Activated naive CD8-positive, alpha-beta T cell treated with anti-CD3 and anti-CD28 coated beads, Interleukin-2, amount 50 U/mL, for 24 hours (primary cell): ENCODE measurements around the gene PBX3.

ENCODE experiments used
- ATAC-seq: fragments of 150-1000 bp; cut with Tn5 transposase; one replicate; pipeline ENCODE4 v1.10.0; 2021
- DNase-seq: peaks from one replicate; pipeline ENCODE4 v3.0.0; 2021
- H3K27ac Mint-ChIP-seq: one replicate; pipeline ENCODE4 v1.8.0; 2021; ENCODE audit warnings: mild to moderate bottlenecking, mixed read lengths
- H3K27me3 Mint-ChIP-seq: one replicate; pipeline ENCODE4 v1.8.0; 2021; ENCODE audit warnings: mixed read lengths
- H3K36me3 Mint-ChIP-seq: one replicate; pipeline ENCODE4 v1.8.0; 2021; ENCODE audit warnings: low read depth, mixed read lengths
- H3K4me1 Mint-ChIP-seq: one replicate; pipeline ENCODE4 v1.8.0; 2021; ENCODE audit warnings: mixed read lengths
- H3K4me3 Mint-ChIP-seq: one replicate; pipeline ENCODE4 v1.8.0; 2021; ENCODE audit warnings: mild to moderate bottlenecking, moderate library complexity, mixed read lengths
- H3K9me3 Mint-ChIP-seq: one replicate; pipeline ENCODE4 v1.8.0; 2021; ENCODE audit warnings: mixed read lengths

The PBX3 gene

GRCh38 chr9:125949703-125950460, 202.7 kb downstream of the PBX3 start:
- no peak overlapping the region for H3K4me3 Mint-ChIP-seq
- no peak for ATAC-seq
- no peak overlapping the region for H3K27ac Mint-ChIP-seq
- H3K27me3 Mint-ChIP-seq = no peaks in the 10 kb centered on the region
- no peak for DNase-seq
- H3K4me1 Mint-ChIP-seq = no peaks in the 10 kb centered on the region
- H3K36me3 Mint-ChIP-seq = peaks cover 10% of the 10 kb centered on the region
- H3K9me3 Mint-ChIP-seq = peaks cover 15% of the 10 kb centered on the region

GRCh38 chr9:125950880-125951471, 203.8 kb downstream of the PBX3 start:
- Mint-ChIP-seq H3K27me3 (no peaks in the 10 kb centered on the region), H3K36me3 (peaks cover 5% of the 10 kb centered on the region), H3K9me3 (peaks cover 7% of the 10 kb centered on the region), H3K4me3 (no peak overlapping the region), H3K27ac (no peak overlapping the region), H3K4me1 (no peaks in the 10 kb centered on the region)
- no peak for DNase-seq
- no peak for ATAC-seq

- DNase-seq (no peak), ATAC-seq (no peak)
- no peaks in the 10 kb centered on the region for H3K4me1 Mint-ChIP-seq
- no peak overlapping the region for H3K4me3 Mint-ChIP-seq
- no peaks in the 10 kb centered on the region for H3K36me3 Mint-ChIP-seq
- no peaks in the 10 kb centered on the region for H3K27me3 Mint-ChIP-seq
- H3K9me3 Mint-ChIP-seq = no peaks in the 10 kb centered on the region
- no peak overlapping the region for H3K27ac Mint-ChIP-seq
These were observed 206.3 kb downstream of the PBX3 start for GRCh38 chr9:125953314-125954019.

GRCh38 chr9:125956102-125956501, 208.9 kb downstream of the PBX3 start:
- H3K4me3 Mint-ChIP-seq = no peak overlapping the region
- DNase-seq (no peak), ATAC-seq (no peak)
- H3K36me3 Mint-ChIP-seq = no peaks in the 10 kb centered on the region
- H3K27ac Mint-ChIP-seq = no peak overlapping the region
- H3K27me3 Mint-ChIP-seq = no peaks in the 10 kb centered on the region
- no peaks in the 10 kb centered on the region for H3K4me1 Mint-ChIP-seq
- H3K9me3 Mint-ChIP-seq = no peaks in the 10 kb centered on the region

- H3K27ac Mint-ChIP-seq = no peak overlapping the region
- no peaks in the 10 kb centered on the region for H3K4me1 Mint-ChIP-seq
- H3K36me3 Mint-ChIP-seq = no peaks in the 10 kb centered on the region
- no peaks in the 10 kb centered on the region for H3K9me3 Mint-ChIP-seq
- no peak for DNase-seq
- H3K27me3 Mint-ChIP-seq = no peaks in the 10 kb centered on the region
- ATAC-seq = no peak
- H3K4me3 Mint-ChIP-seq = no peak overlapping the region
These were observed 212.1 kb downstream of the PBX3 start for GRCh38 chr9:125959315-125959714.

- H3K4me3 Mint-ChIP-seq = no peak overlapping the region
These were observed 212.9 kb downstream of the PBX3 start for GRCh38 chr9:125959951-125960619.

GRCh38 chr9:125960626-125961025, 213.5 kb downstream of the PBX3 start:
- ATAC-seq (no peak), DNase-seq (no peak)
- H3K9me3 Mint-ChIP-seq = no peaks in the 10 kb centered on the region
- no peaks in the 10 kb centered on the region for H3K4me1 Mint-ChIP-seq
- H3K36me3 Mint-ChIP-seq = peaks cover 2% of the 10 kb centered on the region
- H3K27me3 Mint-ChIP-seq = no peaks in the 10 kb centered on the region
- H3K4me3 Mint-ChIP-seq = no peak overlapping the region
- H3K27ac Mint-ChIP-seq = no peak overlapping the region

More at GRCh38 chr9:125959951-125960619, 212.9 kb downstream of the PBX3 start:
- Mint-ChIP-seq H3K4me1 (no peaks in the 10 kb centered on the region), H3K9me3 (no peaks in the 10 kb centered on the region), H3K36me3 (peaks cover 2% of the 10 kb centered on the region), H3K27me3 (no peaks in the 10 kb centered on the region), H3K27ac (no peak overlapping the region)
- DNase-seq = no peak
- ATAC-seq = no peak

GRCh38 chr9:125961072-125961471, 213.9 kb downstream of the PBX3 start:
- H3K4me1 Mint-ChIP-seq = no peaks in the 10 kb centered on the region
- H3K9me3 Mint-ChIP-seq = no peaks in the 10 kb centered on the region
- no peak overlapping the region for H3K4me3 Mint-ChIP-seq
- H3K27me3 Mint-ChIP-seq = no peaks in the 10 kb centered on the region
- no peak for DNase-seq
- no peak for ATAC-seq
- peaks cover 2% of the 10 kb centered on the region for H3K36me3 Mint-ChIP-seq
- no peak overlapping the region for H3K27ac Mint-ChIP-seq

GRCh38 chr9:125963932-125964331, 216.8 kb downstream of the PBX3 start:
- Mint-ChIP-seq H3K27me3 (no peaks in the 10 kb centered on the region), H3K4me1 (no peaks in the 10 kb centered on the region), H3K9me3 (no peaks in the 10 kb centered on the region), H3K27ac (no peak overlapping the region), H3K36me3 (peaks cover 6% of the 10 kb centered on the region), H3K4me3 (no peak overlapping the region)
- no peak for ATAC-seq
- DNase-seq = no peak

- no peak overlapping the region for H3K4me3 Mint-ChIP-seq
- peaks cover 6% of the 10 kb centered on the region for H3K36me3 Mint-ChIP-seq
- no peaks in the 10 kb centered on the region for H3K4me1 Mint-ChIP-seq
- H3K27me3 Mint-ChIP-seq = no peaks in the 10 kb centered on the region
- H3K27ac Mint-ChIP-seq = no peak overlapping the region
- ATAC-seq (no peak), DNase-seq (no peak)
- H3K9me3 Mint-ChIP-seq = no peaks in the 10 kb centered on the region
These were observed 217.6 kb downstream of the PBX3 start for GRCh38 chr9:125964702-125965225.

- no peak for DNase-seq
- H3K4me1 Mint-ChIP-seq = no peaks in the 10 kb centered on the region
- no peak for ATAC-seq
- peaks cover 6% of the 10 kb centered on the region for H3K36me3 Mint-ChIP-seq
- no peak overlapping the region for H3K4me3 Mint-ChIP-seq
- no peak overlapping the region for H3K27ac Mint-ChIP-seq
- H3K9me3 Mint-ChIP-seq = no peaks in the 10 kb centered on the region
- no peaks in the 10 kb centered on the region for H3K27me3 Mint-ChIP-seq
These were observed 218.3 kb downstream of the PBX3 start for GRCh38 chr9:125965477-125965876.

GRCh38 chr9:125966466-125966865, 219.3 kb downstream of the PBX3 start:
- no peak for ATAC-seq
- H3K9me3 Mint-ChIP-seq = no peaks in the 10 kb centered on the region
- DNase-seq = no peak
- H3K27ac Mint-ChIP-seq = no peak overlapping the region
- H3K4me1 Mint-ChIP-seq = no peaks in the 10 kb centered on the region
- H3K27me3 Mint-ChIP-seq = no peaks in the 10 kb centered on the region
- H3K4me3 Mint-ChIP-seq = no peak overlapping the region
- peaks cover 6% of the 10 kb centered on the region for H3K36me3 Mint-ChIP-seq

- H3K4me3 Mint-ChIP-seq = no peak overlapping the region
- no peak for DNase-seq
- no peaks in the 10 kb centered on the region for H3K9me3 Mint-ChIP-seq
- no peak for ATAC-seq
- no peak overlapping the region for H3K27ac Mint-ChIP-seq
- H3K36me3 Mint-ChIP-seq = peaks cover 6% of the 10 kb centered on the region
- no peaks in the 10 kb centered on the region for H3K4me1 Mint-ChIP-seq
- no peaks in the 10 kb centered on the region for H3K27me3 Mint-ChIP-seq
These were observed 220.0 kb downstream of the PBX3 start for GRCh38 chr9:125966959-125967711.
